IMR-90 (cell line): ENCODE data around the gene ITFG2. TPM values are rescaled to one million over a fixed set of nuclear protein-coding genes. Genes with fewer than 3 reads are reported as not detected.

Source experiments
- ATAC-seq: fragments of 200-7000 bp; cut with Tn5 transposase; 2 replicates; pipeline ENCODE4 v1.9.1; 2020; ENCODE audit warnings: low read depth, mild to moderate bottlenecking, moderate library complexity
- BruUV-seq: library from RNA; stranded (reverse); fragments of 400-500 nt; replicated peaks from 2 replicates; lab custom pipeline; 2021; lab: Mats Ljungman, UMichigan
- CTCF ChIA-PET: fragments of 300-600 bp; formaldehyde crosslinking; extraction: SDS; loops from one replicate; lab custom pipeline; 2021; ENCODE audit warnings: antibody characterized with exemption; lab: Yijun Ruan, JAX
- POLR2A ChIA-PET: fragments of 300-600 bp; sonication (Branson Sonifier 250); formaldehyde crosslinking; loops from one replicate; lab custom pipeline; 2022; ENCODE audit warnings: antibody characterized with exemption; ENCODE audit not compliant: unreplicated experiment; lab: Charles Lee
- DNase-seq: peaks from one replicate; pipeline ENCODE4 v3.0.0; 2013
- H2AFZ ChIP-seq: replicated peaks from 2 replicates; pipeline ENCODE3; 2013; ENCODE audit warnings: low read length, mild to moderate bottlenecking; ENCODE audit not compliant: poor library complexity
- H2AK5ac ChIP-seq: 2 replicates; pipeline ENCODE4 v1.6.1; 2013; ENCODE audit warnings: low read depth, low read length, inconsistent platforms
- H2AK9ac ChIP-seq: replicated peaks from 2 replicates; pipeline ENCODE3; 2013; ENCODE audit warnings: mild to moderate bottlenecking, low read depth, low read length, moderate library complexity; ENCODE audit not compliant: poor library complexity
- H2BK120ac ChIP-seq: 2 replicates; pipeline ENCODE4 v1.6.1; 2013; ENCODE audit warnings: low read depth, low read length, inconsistent platforms
- H2BK15ac ChIP-seq: 3 replicates; pipeline ENCODE4 v1.6.1; 2013; ENCODE audit warnings: low read depth, low read length, inconsistent platforms
- H2BK20ac ChIP-seq: 2 replicates; pipeline ENCODE4 v1.6.1; 2013; ENCODE audit warnings: low read depth, mild to moderate bottlenecking, inconsistent platforms, low read length, moderate library complexity
- H2BK5ac ChIP-seq: 2 replicates; pipeline ENCODE4 v1.6.1; 2013; ENCODE audit warnings: mild to moderate bottlenecking, low read depth, low read length, inconsistent platforms; ENCODE audit not compliant: poor library complexity, severe bottlenecking
- H3K14ac ChIP-seq: replicated peaks from 2 replicates; pipeline ENCODE4 v1.6.1; 2013; ENCODE audit warnings: low read depth, low read length, inconsistent platforms
- H3K18ac ChIP-seq: 2 replicates; pipeline ENCODE4 v1.6.1; 2013; ENCODE audit warnings: low read depth, low read length, control low read depth
- H3K23ac ChIP-seq: 2 replicates; pipeline ENCODE4 v1.6.1; 2013; ENCODE audit warnings: low read depth, low read length, inconsistent platforms
- H3K27ac ChIP-seq: 2 replicates; pipeline ENCODE4 v1.5.1; 2013; ENCODE audit warnings: mild to moderate bottlenecking, control low read depth, low read length; ENCODE audit not compliant: insufficient read depth
- H3K27me3 ChIP-seq: 2 replicates; pipeline ENCODE4 v1.6.1; 2013; ENCODE audit warnings: low read length; ENCODE audit not compliant: control insufficient read depth, insufficient read depth
- H3K36me3 ChIP-seq: 2 replicates; pipeline ENCODE4 v1.6.1; 2013; ENCODE audit warnings: low read length, mixed read lengths; ENCODE audit not compliant: control insufficient read depth, insufficient read depth
- H3K4ac ChIP-seq: 2 replicates; pipeline ENCODE4 v1.6.1; 2013; ENCODE audit warnings: low read depth, low read length, inconsistent platforms
- H3K4me1 ChIP-seq: 2 replicates; pipeline ENCODE4 v1.6.1; 2013; ENCODE audit warnings: low read length, mixed read lengths; ENCODE audit not compliant: control insufficient read depth, insufficient read depth
- H3K4me2 ChIP-seq: 2 replicates; pipeline ENCODE4 v1.6.1; 2013; ENCODE audit warnings: low read depth, mild to moderate bottlenecking, control low read depth, low read length, moderate library complexity
- H3K4me3 ChIP-seq: 2 replicates; pipeline ENCODE4 v1.5.1; 2013; ENCODE audit warnings: low read depth, mild to moderate bottlenecking, control low read depth, low read length, moderate library complexity; ENCODE audit not compliant: insufficient read depth
- H3K56ac ChIP-seq: 2 replicates; pipeline ENCODE4 v1.6.1; 2013; ENCODE audit warnings: low read length, inconsistent platforms; ENCODE audit not compliant: insufficient read depth; ENCODE audit errors: extremely low read depth
- H3K79me1 ChIP-seq, 2 experiments: 2 replicates each; pipeline ENCODE4 v1.6.1; 2013; ENCODE audit warnings: low read length in 2 of 2, inconsistent platforms in 1 of 2, low read depth in 1 of 2
- H3K9ac ChIP-seq: 2 replicates; pipeline ENCODE4 v1.6.1; 2013; ENCODE audit warnings: low read depth, low read length, control low read depth
- H3K9me1 ChIP-seq: 2 replicates; pipeline ENCODE4 v1.6.1; 2013; ENCODE audit warnings: low read length, inconsistent platforms; ENCODE audit not compliant: insufficient read depth
- H3K9me3 ChIP-seq: 2 replicates; pipeline ENCODE4 v1.6.1; 2013; ENCODE audit warnings: low read length; ENCODE audit not compliant: control insufficient read depth, insufficient read depth
- H4K20me1 ChIP-seq: 2 replicates; pipeline ENCODE4 v1.6.1; 2013; ENCODE audit warnings: low read length, inconsistent platforms; ENCODE audit not compliant: insufficient read depth
- H4K5ac ChIP-seq: 2 replicates; pipeline ENCODE4 v1.6.1; 2013; ENCODE audit warnings: mild to moderate bottlenecking, low read depth, low read length, control low read depth
- H4K8ac ChIP-seq, 2 experiments: 2 replicates each; pipeline ENCODE4 v1.6.1; 2013; ENCODE audit warnings: low read depth in 2 of 2, low read length in 2 of 2, control low read depth in 1 of 2, inconsistent platforms in 1 of 2
- H4K91ac ChIP-seq: 2 replicates; pipeline ENCODE4 v1.6.1; 2013; ENCODE audit warnings: low read depth, low read length, inconsistent platforms; ENCODE audit not compliant: insufficient read depth
- BHLHE40 ChIP-seq: fragments of 150-350 bp; IDR thresholded peaks from 2 replicates; pipeline ENCODE4 v1.6.1; 2016; ENCODE audit warnings: mild to moderate bottlenecking, low read depth, low read length
- CEBPB ChIP-seq: IDR thresholded peaks from 2 replicates; pipeline ENCODE4 v1.6.1; 2012; ENCODE audit warnings: low read depth, low read length, improper control_type of control experiment
- CHD1 ChIP-seq: IDR thresholded peaks from 2 replicates; pipeline ENCODE4 v1.6.1; 2012; ENCODE audit warnings: low read depth, low read length, improper control_type of control experiment
- FOS ChIP-seq: fragments of 150-350 bp; IDR thresholded peaks from 2 replicates; pipeline ENCODE4 v1.6.1; 2016; ENCODE audit warnings: low read depth, low read length
- MAZ ChIP-seq: IDR thresholded peaks from 2 replicates; pipeline ENCODE4 v1.6.1; 2012; ENCODE audit warnings: low read depth, mild to moderate bottlenecking, low read length, improper control_type of control experiment, moderate library complexity, borderline replicate concordance
- NFE2L2 ChIP-seq: fragments of 150-350 bp; IDR thresholded peaks from 2 replicates; pipeline ENCODE4 v1.6.1; 2016; ENCODE audit warnings: low read depth, mild to moderate bottlenecking, low read length
- POLR2A ChIP-seq: IDR thresholded peaks from 2 replicates; pipeline ENCODE4 v1.6.1; 2012; ENCODE audit warnings: mild to moderate bottlenecking, low read depth, low read length
- RAD21 ChIP-seq: IDR thresholded peaks from 2 replicates; pipeline ENCODE4 v1.6.1; 2012; ENCODE audit warnings: low read length, improper control_type of control experiment
- RCOR1 ChIP-seq: IDR thresholded peaks from 2 replicates; pipeline ENCODE4 v1.6.1; 2012; ENCODE audit warnings: mild to moderate bottlenecking, low read length, improper control_type of control experiment; ENCODE audit not compliant: insufficient replicate concordance
- RFX5 ChIP-seq: IDR thresholded peaks from 2 replicates; pipeline ENCODE4 v1.8.0; 2012; ENCODE audit warnings: low read depth, mild to moderate bottlenecking, low read length, moderate library complexity
- SMC3 ChIP-seq: fragments of 150-350 bp; IDR thresholded peaks from 2 replicates; pipeline ENCODE4 v1.6.1; 2016; ENCODE audit warnings: low read depth, mild to moderate bottlenecking, antibody characterized with exemption, low read length, moderate library complexity
- WGBS, 2 experiments: methylation state at CpG; one replicate each; pipeline versions ENCODE4 v1.1.5 to v1.1.7; 2013; ENCODE audit warnings: missing lambda C conversion rate in 2 of 2; ENCODE audit not compliant: insufficient read length in 1 of 2; ENCODE audit errors: extremely low coverage in 2 of 2; 5-methylcytosine and 5-hydroxymethylcytosine counted together
- dilution Hi-C: fragments of 300-500 bp; cut with HindIII; formaldehyde crosslinking; loops from one replicate; pipeline ENCODE4 v1.14.3; 2018; ENCODE audit warnings: low sequenced_read_pairs; ENCODE audit not compliant: unreplicated experiment
- in situ Hi-C: fragments of 300-500 bp; cut with MboI; formaldehyde crosslinking; loops from 3 replicates; pipeline ENCODE4 v1.14.3; 2019; ENCODE audit warnings: low sequenced_read_pairs, inconsistent platforms, mixed read lengths
- intact Hi-C: fragments of 100-400 bp; cut with micrococcal nuclease; formaldehyde crosslinking; loops from 2 replicates; pipeline ENCODE4 v1.10.0; 2022
- polyA plus RNA-seq, 3 experiments: library from polyadenylated mRNA; depleted of rRNA; stranded (reverse); fragments of >200 nt; gene quantifications; 2 replicates each; pipeline ENCODE4 v1.2.3, GENCODE V29; 2012; ENCODE audit warnings: low replicate concordance in 1 of 3
- total RNA-seq: library from RNA; depleted of rRNA; stranded (reverse); fragments of >200 nt; gene quantifications from 2 replicates; pipeline ENCODE4 v1.2.3, GENCODE V29; 2012
- TF ChIP-seq, protein P1 (sequence below): fragments of 150-350 bp; IDR thresholded peaks from 2 replicates; pipeline ENCODE4 v1.6.1; 2017; ENCODE audit warnings: mild to moderate bottlenecking, antibody characterized with exemption, low read length, low read depth
- TF ChIP-seq, protein P2 (sequence below): conservative IDR thresholded peaks from 2 replicates; pipeline ENCODE4 v1.5.1; 2012; ENCODE audit warnings: mild to moderate bottlenecking, low read depth, low read length, improper control_type of control experiment
- TF ChIP-seq, protein P3 (sequence below): fragments of 150-350 bp; IDR thresholded peaks from 2 replicates; pipeline ENCODE4 v1.6.1; 2016; ENCODE audit warnings: low read depth, mild to moderate bottlenecking, low read length, moderate library complexity, borderline replicate concordance

ITFG2 gene
- total and polyA plus RNA-seq, 2 of the 4 experiments (the other 2 are of a cell fraction), result 20.3 to 25.5 TPM

DNA sequence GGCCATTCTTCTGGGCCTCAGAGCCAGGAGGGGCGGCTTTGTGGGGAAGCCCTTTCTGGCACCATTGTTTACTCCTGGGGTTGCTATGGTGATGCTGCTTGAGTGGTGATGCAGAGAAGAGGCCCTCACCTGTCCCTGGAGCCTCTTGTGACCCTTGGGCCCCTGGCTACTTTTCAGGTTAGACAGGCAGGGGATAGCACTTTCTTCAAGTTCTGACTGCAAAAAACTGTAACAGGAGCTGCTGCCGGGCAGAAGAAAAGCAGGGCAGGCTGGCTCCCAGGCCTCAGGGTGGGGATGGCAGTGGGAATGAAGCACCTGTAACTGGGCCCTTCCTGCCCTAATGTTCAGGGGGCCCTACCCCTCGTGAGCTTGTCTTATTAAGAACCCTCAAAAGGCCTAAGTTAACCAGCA, 44.6 kb downstream of the ITFG2 start, which contains the start of gene TEX52:
Gene TEX52 (minus strand): TSS at position 19 of the 411 bp plus-strand sequence. CDS start 13 bp downstream, at position 6.
- Histone ChIP-seq H3K18ac (no peak within 1 kb of the TSS), H3K79me1 (no peaks in the 10 kb centered on the region), H2BK120ac (no peak within 1 kb of the TSS), H3K9me3 (no peaks in the 10 kb centered on the region), H3K4ac (no peak within 1 kb of the TSS), H4K8ac (no peak within 1 kb of the TSS), H2BK5ac (no peak within 1 kb of the TSS), H4K20me1 (no peaks in the 10 kb centered on the region), H3K36me3 (peaks cover 6% of the 10 kb centered on the region), H3K4me3 (no peak within 1 kb of the TSS), H3K9ac (no peak within 1 kb of the TSS), H3K4me2 (no peak within 1 kb of the TSS), H3K27ac (no peak within 1 kb of the TSS), H3K4me1 (no peaks in the 10 kb centered on the region), H4K5ac (no peak within 1 kb of the TSS), H2AK9ac (peak within 1 kb of the TSS; percentile 68), H2BK15ac (no peak within 1 kb of the TSS), H2BK20ac (no peak within 1 kb of the TSS), H2AK5ac (no peak within 1 kb of the TSS), H2AFZ (no peak within 1 kb of the TSS), H3K9me1 (no peaks in the 10 kb centered on the region), H3K23ac (no peak within 1 kb of the TSS), H3K56ac (no peak within 1 kb of the TSS), H4K91ac (no peak within 1 kb of the TSS), H3K27me3 (no peaks in the 10 kb centered on the region), H3K14ac (no peak within 1 kb of the TSS)
- intact Hi-C loops (no loop called here), in situ Hi-C loops (loop anchor here (10.0 kb wide), 1 partner anchor 178 kb away; no protein-coding TSS in a partner anchor), dilution Hi-C loops (no loop called here)
- TF ChIP-seq CHD1, result no peak
- no peak for TF ChIP-seq RFX5
- TF ChIP-seq POLR2A, result no peak
- no peak for TF ChIP-seq RCOR1
- no peak for TF ChIP-seq BHLHE40
- TF ChIP-seq, protein P1, sequence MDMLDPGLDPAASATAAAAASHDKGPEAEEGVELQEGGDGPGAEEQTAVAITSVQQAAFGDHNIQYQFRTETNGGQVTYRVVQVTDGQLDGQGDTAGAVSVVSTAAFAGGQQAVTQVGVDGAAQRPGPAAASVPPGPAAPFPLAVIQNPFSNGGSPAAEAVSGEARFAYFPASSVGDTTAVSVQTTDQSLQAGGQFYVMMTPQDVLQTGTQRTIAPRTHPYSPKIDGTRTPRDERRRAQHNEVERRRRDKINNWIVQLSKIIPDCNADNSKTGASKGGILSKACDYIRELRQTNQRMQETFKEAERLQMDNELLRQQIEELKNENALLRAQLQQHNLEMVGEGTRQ, result no peak
- TF ChIP-seq, protein P2, sequence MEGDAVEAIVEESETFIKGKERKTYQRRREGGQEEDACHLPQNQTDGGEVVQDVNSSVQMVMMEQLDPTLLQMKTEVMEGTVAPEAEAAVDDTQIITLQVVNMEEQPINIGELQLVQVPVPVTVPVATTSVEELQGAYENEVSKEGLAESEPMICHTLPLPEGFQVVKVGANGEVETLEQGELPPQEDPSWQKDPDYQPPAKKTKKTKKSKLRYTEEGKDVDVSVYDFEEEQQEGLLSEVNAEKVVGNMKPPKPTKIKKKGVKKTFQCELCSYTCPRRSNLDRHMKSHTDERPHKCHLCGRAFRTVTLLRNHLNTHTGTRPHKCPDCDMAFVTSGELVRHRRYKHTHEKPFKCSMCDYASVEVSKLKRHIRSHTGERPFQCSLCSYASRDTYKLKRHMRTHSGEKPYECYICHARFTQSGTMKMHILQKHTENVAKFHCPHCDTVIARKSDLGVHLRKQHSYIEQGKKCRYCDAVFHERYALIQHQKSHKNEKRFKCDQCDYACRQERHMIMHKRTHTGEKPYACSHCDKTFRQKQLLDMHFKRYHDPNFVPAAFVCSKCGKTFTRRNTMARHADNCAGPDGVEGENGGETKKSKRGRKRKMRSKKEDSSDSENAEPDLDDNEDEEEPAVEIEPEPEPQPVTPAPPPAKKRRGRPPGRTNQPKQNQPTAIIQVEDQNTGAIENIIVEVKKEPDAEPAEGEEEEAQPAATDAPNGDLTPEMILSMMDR, result no peak
- TF ChIP-seq, protein P3, sequence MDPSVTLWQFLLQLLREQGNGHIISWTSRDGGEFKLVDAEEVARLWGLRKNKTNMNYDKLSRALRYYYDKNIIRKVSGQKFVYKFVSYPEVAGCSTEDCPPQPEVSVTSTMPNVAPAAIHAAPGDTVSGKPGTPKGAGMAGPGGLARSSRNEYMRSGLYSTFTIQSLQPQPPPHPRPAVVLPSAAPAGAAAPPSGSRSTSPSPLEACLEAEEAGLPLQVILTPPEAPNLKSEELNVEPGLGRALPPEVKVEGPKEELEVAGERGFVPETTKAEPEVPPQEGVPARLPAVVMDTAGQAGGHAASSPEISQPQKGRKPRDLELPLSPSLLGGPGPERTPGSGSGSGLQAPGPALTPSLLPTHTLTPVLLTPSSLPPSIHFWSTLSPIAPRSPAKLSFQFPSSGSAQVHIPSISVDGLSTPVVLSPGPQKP, result no peak
- no peak for TF ChIP-seq CEBPB
- no peak for TF ChIP-seq NFE2L2
- TF ChIP-seq SMC3, result no peak
- TF ChIP-seq RAD21, result no peak
- TF ChIP-seq FOS, result no peak
- no peak for TF ChIP-seq MAZ
- ATAC-seq, result no peak
- ChIA-PET POLR2A (no interaction called here), CTCF (no interaction called here)
- WGBS, 2 experiments, result 60% methylated on average over 1 of the region's 3 CpGs; no CpG with 5 or more reads in 1 of the 2 experiments
- DNase-seq, result no peak
- BruUV-seq, result no TSS peak
